GM10266 (cell line): ENCODE results near the gene TECTB.

ENCODE experiments used
- DNase-seq: peaks from one replicate; pipeline ENCODE4 v3.0.0; 2012; ENCODE audit errors: extremely low spot score
- CTCF ChIP-seq: IDR thresholded peaks from 2 replicates; pipeline ENCODE4 v1.5.1; 2012; ENCODE audit warnings: mild to moderate bottlenecking, low read depth; ENCODE audit not compliant: control insufficient read depth, insufficient read depth; ENCODE audit errors: missing control alignments

Gene TECTB

DNA sequence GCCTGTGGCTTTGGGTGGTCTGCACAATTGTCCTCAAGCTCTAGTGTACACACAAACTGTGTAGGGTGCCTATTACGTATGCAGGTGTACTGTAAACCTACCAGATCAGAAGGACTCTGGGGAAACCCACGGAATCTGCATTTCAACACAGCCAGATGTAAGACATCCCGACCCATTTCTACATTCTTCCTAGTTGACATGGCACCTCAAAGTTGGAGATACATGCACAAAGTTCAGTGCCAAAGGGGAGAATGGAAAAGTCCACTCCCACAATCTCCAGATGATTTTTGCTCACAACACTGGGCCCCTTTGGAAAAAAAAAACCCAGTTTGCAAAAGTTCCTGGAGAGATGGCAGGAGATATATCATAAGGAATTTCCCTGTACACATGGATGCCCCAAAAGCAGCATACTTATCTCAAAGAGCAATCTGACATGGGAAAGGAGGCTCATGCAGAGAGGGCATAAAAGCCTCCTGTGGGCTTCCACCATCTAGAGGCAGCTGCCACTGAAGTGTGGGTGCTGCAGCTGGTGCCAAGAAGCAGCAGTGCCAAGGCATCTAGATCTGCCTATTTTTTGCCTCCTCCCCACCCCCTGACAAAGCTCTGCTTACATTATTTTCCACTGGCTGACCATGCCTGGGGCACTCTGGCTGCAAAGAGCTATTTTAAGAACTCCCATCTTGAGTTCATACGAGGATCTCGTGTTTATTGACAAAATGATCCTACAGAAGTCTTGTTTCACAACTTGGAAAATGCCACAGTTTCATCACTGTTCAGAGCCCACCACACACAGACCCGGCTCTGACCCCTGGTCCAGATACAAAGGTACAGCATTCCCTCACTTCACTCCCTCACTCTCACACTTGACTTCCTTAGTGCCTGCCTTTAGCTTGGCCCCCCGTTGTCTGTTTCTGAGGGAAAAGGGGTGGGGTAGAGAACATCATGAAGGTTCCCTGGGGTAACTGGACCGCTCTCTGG is 12.9 kb downstream of the TECTB start:
- no peak for TF ChIP-seq CTCF
- no peak for DNase-seq

DNA sequence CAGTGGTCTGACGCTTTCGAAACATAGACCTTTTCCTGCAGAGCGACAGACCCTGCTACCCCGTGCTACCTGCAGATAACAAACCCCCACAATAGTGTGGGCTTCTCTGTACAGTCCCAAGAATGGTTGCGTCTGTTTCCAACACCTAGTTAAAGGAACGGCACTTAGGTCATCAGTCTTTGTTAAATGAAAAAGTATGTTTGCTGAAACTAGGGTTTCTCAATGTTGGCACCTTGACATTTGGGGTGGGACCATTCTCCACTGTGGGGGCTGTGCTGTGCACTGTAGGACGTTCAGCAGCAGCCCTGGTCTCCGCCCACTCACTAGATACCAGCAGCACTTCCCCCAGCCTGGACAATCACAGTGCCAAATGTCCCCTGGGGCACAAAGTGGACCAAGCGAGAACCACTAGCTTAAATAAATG is 13.7 kb downstream of the TECTB start:
- no peak for DNase-seq
- TF ChIP-seq CTCF, result no peak

DNA sequence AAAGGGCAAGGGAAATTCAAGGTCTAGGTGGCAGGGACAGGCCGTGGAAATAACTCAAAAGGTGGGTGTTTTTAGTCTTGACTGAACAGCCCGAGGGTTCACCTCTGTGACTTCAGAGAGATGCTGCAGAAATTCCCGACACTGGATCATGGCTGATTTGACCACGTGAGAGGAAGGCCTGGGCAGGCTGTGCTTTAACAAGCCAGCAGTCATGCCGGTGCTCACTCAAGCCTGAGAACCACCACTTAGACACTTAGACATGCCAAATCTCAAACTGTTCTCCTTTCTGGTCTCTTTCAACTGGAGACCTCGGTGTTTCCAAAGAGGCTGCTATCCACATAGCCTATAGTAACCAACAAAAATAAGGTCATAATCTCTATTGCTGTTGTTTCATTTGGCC is 15.4 kb downstream of the TECTB start:
- TF ChIP-seq CTCF, result no peak
- DNase-seq, result no peak

DNA sequence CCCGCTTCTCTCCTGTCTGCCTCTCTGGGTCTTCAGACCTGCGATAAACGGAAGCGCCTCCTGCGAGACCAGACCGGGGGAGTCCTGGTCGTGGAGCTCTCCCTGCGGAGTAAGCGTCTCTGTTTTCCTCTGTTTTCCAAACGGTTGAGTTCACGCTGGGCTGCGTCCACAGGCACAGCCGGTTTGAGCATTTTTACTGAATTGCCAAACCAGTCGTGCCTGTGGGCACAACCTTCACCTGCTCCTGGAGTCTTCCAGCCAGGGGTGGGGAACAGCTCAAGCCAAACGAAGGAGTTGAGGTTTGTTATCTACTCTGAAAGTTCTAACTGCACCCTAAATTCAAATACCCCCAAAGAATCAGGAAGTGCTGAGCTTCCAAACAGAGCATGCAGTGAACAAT is 16.3 kb downstream of the TECTB start:
- no peak for DNase-seq
- TF ChIP-seq CTCF, result no peak

GRCh38 chr10:112302335-112302734 is 19.1 kb downstream of the TECTB start:
- TF ChIP-seq CTCF, result no peak
- no peak for DNase-seq

DNA sequence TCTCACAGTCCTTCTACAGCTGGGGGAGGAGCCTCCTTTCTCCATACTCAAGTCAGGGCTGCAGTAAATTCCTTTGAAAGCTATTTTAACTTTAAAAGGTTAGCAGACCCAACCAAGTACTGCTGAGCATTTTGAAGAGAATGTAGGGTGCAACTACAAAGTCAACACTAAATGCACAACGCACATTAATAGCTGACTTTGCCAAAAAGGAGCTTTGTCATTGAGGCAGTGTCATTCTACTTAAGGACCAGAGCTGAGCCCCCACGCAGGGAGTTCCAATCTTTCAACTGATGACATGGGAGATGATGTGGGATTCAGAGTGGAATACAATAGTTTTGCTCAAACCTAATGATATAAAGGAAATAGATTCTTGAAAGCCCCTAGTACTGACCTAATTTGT is 20.3 kb downstream of the TECTB start:
- TF ChIP-seq CTCF, result no peak
- no peak for DNase-seq

DNA sequence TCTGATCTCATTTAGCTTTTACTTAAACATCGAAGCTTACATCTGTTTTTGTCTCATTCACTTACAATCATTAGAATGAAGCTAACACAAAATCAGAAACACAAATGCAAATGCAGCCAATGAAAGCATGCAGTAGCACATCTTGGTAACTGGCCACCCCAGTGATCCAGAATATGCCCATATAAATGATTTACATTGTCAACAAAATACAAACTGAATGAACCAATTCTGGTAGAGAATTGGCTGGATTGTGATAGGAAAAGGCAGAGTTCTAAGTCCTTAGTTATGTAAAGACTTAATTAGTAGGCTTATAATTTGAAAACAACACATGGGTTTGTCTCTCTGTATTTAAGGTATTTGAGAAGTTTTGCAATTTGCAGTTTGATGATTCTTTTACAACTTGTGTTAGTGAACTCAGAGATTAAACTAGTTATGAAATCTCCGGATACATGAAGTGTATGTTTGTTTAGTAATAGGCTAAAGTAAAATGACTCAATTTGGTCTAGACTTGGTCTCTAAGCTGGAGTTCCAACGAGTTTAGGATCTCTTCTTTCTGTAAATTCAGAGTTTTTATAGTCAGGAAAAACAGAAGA is 21.2 kb downstream of the TECTB start:
- no peak for TF ChIP-seq CTCF
- DNase-seq, result no peak
